ENCODE measurements around the gene TNS1. TPM values are rescaled to one million over a fixed set of nuclear protein-coding genes. Genes with fewer than 3 reads are reported as not detected.

TNS1 gene
- total RNA-seq, 1 experiment from 2014 or later, result 6.2 TPM

DNA sequence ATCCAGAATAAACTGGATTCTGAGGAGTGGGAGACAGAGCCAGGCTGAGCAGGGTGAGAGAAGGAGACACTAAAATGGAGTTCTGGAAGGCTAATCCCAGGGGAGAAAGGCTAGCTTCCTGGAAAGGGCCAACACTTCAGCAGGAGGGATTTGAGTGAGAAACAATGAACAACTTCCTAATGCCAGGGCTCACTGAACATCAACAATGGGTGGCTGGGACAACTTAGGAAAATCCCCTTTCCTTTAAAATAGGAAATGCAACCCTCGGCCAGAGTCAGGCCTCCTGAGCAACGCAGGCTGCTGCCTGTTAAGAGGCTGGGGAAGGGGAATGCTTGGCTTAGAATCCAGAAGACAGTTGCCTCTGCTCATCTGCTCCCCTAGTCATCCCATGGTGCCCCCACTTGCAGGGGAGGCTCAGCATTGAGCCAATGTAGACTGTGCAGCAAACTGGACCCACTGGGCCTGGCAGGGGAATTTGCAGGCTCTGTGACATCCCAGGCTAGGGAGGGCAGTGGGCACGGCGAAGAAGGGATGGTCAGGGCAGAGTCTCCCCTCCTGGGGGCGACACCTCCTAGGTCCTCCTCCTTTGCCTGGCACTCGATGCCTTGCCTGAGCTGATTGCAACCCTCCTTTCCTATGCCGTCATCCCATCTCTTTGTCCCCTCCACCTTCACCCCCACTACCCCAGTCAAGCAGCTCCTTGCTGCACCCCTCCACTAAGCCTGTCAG is 182.5 kb downstream of the TNS1 start:
- Histone ChIP-seq H2AFZ (ENCODE audit: low read depth, low read length, poor library complexity, severe bottlenecking) (no peak overlapping the region), H3K79me2 (ENCODE audit: insufficient read depth, low read length) (no peaks in the 10 kb centered on the region), H3K9me2 (ENCODE audit: insufficient read depth) (no peaks in the 10 kb centered on the region), H3K4me2 (ENCODE audit: low read length) (no peak overlapping the region), H3K4me1 (ENCODE audit: control insufficient read depth in 1 of 2, insufficient read depth in 2 of 2, low read length in 2 of 2) (peaks cover 3 to 9% of the 10 kb centered on the region in 2 experiments; a peak in 3 of 4 replicates), H3K9me3 (ENCODE audit: control insufficient read depth in 1 of 2, insufficient read depth in 1 of 2, low read depth in 1 of 2, low read length in 2 of 2) (no peaks in the 10 kb centered on the region), H3K4me3 (replicated peaks in 1 of 2; ENCODE audit: low read depth in 1 of 2, low read length in 2 of 2) (no peak overlapping the region), H3K27me3 (ENCODE audit: insufficient read depth, low read length) (no peaks in the 10 kb centered on the region), H4K20me1 (ENCODE audit: insufficient read depth) (no peaks in the 10 kb centered on the region), H3K9ac (ENCODE audit: low read length) (no peak overlapping the region), H3K27ac (ENCODE audit: low read depth, low read length) (no peak overlapping the region), H3K36me3 (ENCODE audit: control insufficient read depth in 1 of 2, insufficient read depth in 2 of 2, low read length in 2 of 2) (no peaks in the 10 kb centered on the region)
- POLR2A ChIA-PET, result no interaction called here
- no peak for TF ChIP-seq TCF7L2 (IDR thresholded peaks at IDR 0.05; ENCODE audit: borderline replicate concordance, extremely low read depth, insufficient read depth, insufficient read length)
- no peak for TF ChIP-seq SRF (IDR thresholded peaks at IDR 0.05; ENCODE audit: low read depth)
- TF ChIP-seq EZH2phosphoT487 (IDR thresholded peaks at IDR 0.05; ENCODE audit: borderline replicate concordance), result no peak
- TF ChIP-seq POLR2A (IDR thresholded peaks at IDR 0.05; ENCODE audit: borderline replicate concordance, extremely low read depth, insufficient read depth, insufficient read length), result no peak
- TF ChIP-seq ZFX (IDR thresholded peaks at IDR 0.05), result no peak
- no peak for TF ChIP-seq YY1 (IDR thresholded peaks at IDR 0.05; ENCODE audit: extremely low read depth, insufficient replicate concordance, low read depth, low read length)
- TF ChIP-seq, protein P1, sequence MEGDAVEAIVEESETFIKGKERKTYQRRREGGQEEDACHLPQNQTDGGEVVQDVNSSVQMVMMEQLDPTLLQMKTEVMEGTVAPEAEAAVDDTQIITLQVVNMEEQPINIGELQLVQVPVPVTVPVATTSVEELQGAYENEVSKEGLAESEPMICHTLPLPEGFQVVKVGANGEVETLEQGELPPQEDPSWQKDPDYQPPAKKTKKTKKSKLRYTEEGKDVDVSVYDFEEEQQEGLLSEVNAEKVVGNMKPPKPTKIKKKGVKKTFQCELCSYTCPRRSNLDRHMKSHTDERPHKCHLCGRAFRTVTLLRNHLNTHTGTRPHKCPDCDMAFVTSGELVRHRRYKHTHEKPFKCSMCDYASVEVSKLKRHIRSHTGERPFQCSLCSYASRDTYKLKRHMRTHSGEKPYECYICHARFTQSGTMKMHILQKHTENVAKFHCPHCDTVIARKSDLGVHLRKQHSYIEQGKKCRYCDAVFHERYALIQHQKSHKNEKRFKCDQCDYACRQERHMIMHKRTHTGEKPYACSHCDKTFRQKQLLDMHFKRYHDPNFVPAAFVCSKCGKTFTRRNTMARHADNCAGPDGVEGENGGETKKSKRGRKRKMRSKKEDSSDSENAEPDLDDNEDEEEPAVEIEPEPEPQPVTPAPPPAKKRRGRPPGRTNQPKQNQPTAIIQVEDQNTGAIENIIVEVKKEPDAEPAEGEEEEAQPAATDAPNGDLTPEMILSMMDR (IDR thresholded peaks at IDR 0.05 in 2 of 3, conservative IDR thresholded peaks at IDR 0.05 in 1 of 3; ENCODE audit: borderline replicate concordance in 1 of 3, insufficient read depth in 1 of 3, low read depth in 2 of 3, low read length in 2 of 3), result no peak
- TF ChIP-seq JUND (IDR thresholded peaks at IDR 0.05), result no peak
- TF ChIP-seq CBX3 (IDR thresholded peaks at IDR 0.05; ENCODE audit: low read depth), result no peak
- TF ChIP-seq, protein P2, sequence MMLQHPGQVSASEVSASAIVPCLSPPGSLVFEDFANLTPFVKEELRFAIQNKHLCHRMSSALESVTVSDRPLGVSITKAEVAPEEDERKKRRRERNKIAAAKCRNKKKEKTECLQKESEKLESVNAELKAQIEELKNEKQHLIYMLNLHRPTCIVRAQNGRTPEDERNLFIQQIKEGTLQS (IDR thresholded peaks at IDR 0.05), result no peak
- TF ChIP-seq SIN3A (IDR thresholded peaks at IDR 0.05; ENCODE audit: low read depth), result no peak
- no peak for TF ChIP-seq CEBPB (IDR thresholded peaks at IDR 0.05; ENCODE audit: low read depth)
- TF ChIP-seq, protein P3, sequence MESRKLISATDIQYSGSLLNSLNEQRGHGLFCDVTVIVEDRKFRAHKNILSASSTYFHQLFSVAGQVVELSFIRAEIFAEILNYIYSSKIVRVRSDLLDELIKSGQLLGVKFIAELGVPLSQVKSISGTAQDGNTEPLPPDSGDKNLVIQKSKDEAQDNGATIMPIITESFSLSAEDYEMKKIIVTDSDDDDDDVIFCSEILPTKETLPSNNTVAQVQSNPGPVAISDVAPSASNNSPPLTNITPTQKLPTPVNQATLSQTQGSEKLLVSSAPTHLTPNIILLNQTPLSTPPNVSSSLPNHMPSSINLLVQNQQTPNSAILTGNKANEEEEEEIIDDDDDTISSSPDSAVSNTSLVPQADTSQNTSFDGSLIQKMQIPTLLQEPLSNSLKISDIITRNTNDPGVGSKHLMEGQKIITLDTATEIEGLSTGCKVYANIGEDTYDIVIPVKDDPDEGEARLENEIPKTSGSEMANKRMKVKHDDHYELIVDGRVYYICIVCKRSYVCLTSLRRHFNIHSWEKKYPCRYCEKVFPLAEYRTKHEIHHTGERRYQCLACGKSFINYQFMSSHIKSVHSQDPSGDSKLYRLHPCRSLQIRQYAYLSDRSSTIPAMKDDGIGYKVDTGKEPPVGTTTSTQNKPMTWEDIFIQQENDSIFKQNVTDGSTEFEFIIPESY (IDR thresholded peaks at IDR 0.05; ENCODE audit: extremely low read depth, insufficient replicate concordance, low read length), result no peak
- TF ChIP-seq, protein P4, sequence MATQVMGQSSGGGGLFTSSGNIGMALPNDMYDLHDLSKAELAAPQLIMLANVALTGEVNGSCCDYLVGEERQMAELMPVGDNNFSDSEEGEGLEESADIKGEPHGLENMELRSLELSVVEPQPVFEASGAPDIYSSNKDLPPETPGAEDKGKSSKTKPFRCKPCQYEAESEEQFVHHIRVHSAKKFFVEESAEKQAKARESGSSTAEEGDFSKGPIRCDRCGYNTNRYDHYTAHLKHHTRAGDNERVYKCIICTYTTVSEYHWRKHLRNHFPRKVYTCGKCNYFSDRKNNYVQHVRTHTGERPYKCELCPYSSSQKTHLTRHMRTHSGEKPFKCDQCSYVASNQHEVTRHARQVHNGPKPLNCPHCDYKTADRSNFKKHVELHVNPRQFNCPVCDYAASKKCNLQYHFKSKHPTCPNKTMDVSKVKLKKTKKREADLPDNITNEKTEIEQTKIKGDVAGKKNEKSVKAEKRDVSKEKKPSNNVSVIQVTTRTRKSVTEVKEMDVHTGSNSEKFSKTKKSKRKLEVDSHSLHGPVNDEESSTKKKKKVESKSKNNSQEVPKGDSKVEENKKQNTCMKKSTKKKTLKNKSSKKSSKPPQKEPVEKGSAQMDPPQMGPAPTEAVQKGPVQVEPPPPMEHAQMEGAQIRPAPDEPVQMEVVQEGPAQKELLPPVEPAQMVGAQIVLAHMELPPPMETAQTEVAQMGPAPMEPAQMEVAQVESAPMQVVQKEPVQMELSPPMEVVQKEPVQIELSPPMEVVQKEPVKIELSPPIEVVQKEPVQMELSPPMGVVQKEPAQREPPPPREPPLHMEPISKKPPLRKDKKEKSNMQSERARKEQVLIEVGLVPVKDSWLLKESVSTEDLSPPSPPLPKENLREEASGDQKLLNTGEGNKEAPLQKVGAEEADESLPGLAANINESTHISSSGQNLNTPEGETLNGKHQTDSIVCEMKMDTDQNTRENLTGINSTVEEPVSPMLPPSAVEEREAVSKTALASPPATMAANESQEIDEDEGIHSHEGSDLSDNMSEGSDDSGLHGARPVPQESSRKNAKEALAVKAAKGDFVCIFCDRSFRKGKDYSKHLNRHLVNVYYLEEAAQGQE (IDR thresholded peaks at IDR 0.05; ENCODE audit: low read depth), result no peak
- no peak for TF ChIP-seq RAD21 (IDR thresholded peaks at IDR 0.05; ENCODE audit: low read depth)
- TF ChIP-seq, protein P5, sequence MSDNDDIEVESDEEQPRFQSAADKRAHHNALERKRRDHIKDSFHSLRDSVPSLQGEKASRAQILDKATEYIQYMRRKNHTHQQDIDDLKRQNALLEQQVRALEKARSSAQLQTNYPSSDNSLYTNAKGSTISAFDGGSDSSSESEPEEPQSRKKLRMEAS (IDR thresholded peaks at IDR 0.05), result no peak
- TF ChIP-seq ZNF274 (IDR thresholded peaks at IDR 0.05; ENCODE audit: low read depth, low read length), result no peak
- no peak for TF ChIP-seq SP1 (IDR thresholded peaks at IDR 0.05; ENCODE audit: low read depth)
- TF ChIP-seq POLR2AphosphoS5 (IDR thresholded peaks at IDR 0.05; ENCODE audit: low read depth, low read length), result no peak
- no peak for TF ChIP-seq EZH2 (IDR thresholded peaks at IDR 0.05)
- DNase-seq (ENCODE audit: low read depth, low spot score) (no peak), ATAC-seq (no peak)
- intact Hi-C loops (cut with micrococcal nuclease), result no loop called here
- RAD21 ChIA-PET (ENCODE audit: low non-redundant PET in 1 of 2, low total read pairs in 2 of 2, uncharacterized antibody in 2 of 2, unreplicated experiment in 2 of 2), result no interaction called here
- CTCF ChIA-PET, result no interaction called here
- no TSS peak for BruUV-seq (replicated peaks)

Measured in HCT116 (cell line).